Measurements from ENCODE around the gene PNLDC1. TPM values are rescaled to one million over a fixed set of nuclear protein-coding genes. Genes with fewer than 3 reads are reported as not detected.

PNLDC1 gene
- total and polyA plus RNA-seq, 2 of the 4 experiments (the other 2 are of a cell fraction): not detected

GRCh38 chr6:159829526-159829925 lies 29.4 kb downstream of the PNLDC1 start:
- intact Hi-C loops (cut with micrococcal nuclease) (no loop called here), in situ Hi-C loops (cut with MboI; ENCODE audit: low sequenced_read_pairs) (no loop called here), dilution Hi-C loops (cut with HindIII; ENCODE audit: low sequenced_read_pairs, unreplicated experiment) (no loop called here)
- H3K27ac ChIP-seq (ENCODE audit: insufficient read depth, low read length): no peak overlapping the region
- no peaks in the 10 kb centered on the region for H3K36me3 ChIP-seq (ENCODE audit: control insufficient read depth, insufficient read depth, low read length)
- WGBS, 2 experiments (ENCODE audit: extremely low coverage in 2 of 2, insufficient read length in 1 of 2): 77% methylated on average over 4 of the region's 4 CpGs; no CpG with 5 or more reads in 1 of the 2 experiments
- peak overlapping the region; percentile 45; the same call in 1 of the 2 replicates for H2BK20ac ChIP-seq (ENCODE audit: low read depth, low read length)
- no peak overlapping the region for H3K4me3 ChIP-seq (ENCODE audit: insufficient read depth, low read depth, low read length)
- H3K9me1 ChIP-seq (ENCODE audit: insufficient read depth, low read length): peaks cover 3% of the 10 kb centered on the region; the same call in 1 of the 2 replicates
- no peak overlapping the region for H3K23ac ChIP-seq (ENCODE audit: low read depth, low read length)
- H3K18ac ChIP-seq (ENCODE audit: low read depth, low read length): peak overlapping the region; percentile 35; the same call in 1 of the 2 replicates
- no peaks in the 10 kb centered on the region for H3K79me1 ChIP-seq (ENCODE audit: low read depth in 1 of 2, low read length in 2 of 2)
- no peaks in the 10 kb centered on the region for H3K9me3 ChIP-seq (ENCODE audit: control insufficient read depth, insufficient read depth, low read length)
- H4K8ac ChIP-seq (ENCODE audit: low read depth in 2 of 2, low read length in 2 of 2): peak overlapping the region in 1 of 2 experiments; percentile 38; a peak in 1 of 4 replicates
- no peak overlapping the region for H4K91ac ChIP-seq (ENCODE audit: insufficient read depth, low read depth, low read length)
- H3K56ac ChIP-seq (ENCODE audit: extremely low read depth, insufficient read depth, low read length): no peak overlapping the region
- no peak overlapping the region; the same call in 2 of the 3 replicates for H2BK15ac ChIP-seq (ENCODE audit: low read depth, low read length)
- POLR2A ChIA-PET (ENCODE audit: unreplicated experiment): no interaction called here
- H2AK9ac ChIP-seq (replicated peaks; ENCODE audit: low read depth, low read length, poor library complexity): no peak overlapping the region
- H2BK120ac ChIP-seq (ENCODE audit: low read depth, low read length): peak overlapping the region; percentile 40; the same call in 1 of the 2 replicates
- H3K4ac ChIP-seq (ENCODE audit: low read depth, low read length): peak overlapping the region; percentile 52; the same call in 1 of the 2 replicates
- no peak overlapping the region for H2BK5ac ChIP-seq (ENCODE audit: low read depth, low read length, poor library complexity, severe bottlenecking)
- peak overlapping the region; percentile 42; the same call in 1 of the 2 replicates for H4K5ac ChIP-seq (ENCODE audit: low read depth, low read length)
- DNase-seq (peak; percentile 21), ATAC-seq (ENCODE audit: low read depth) (no peak)
- H4K20me1 ChIP-seq (ENCODE audit: insufficient read depth, low read length): no peaks in the 10 kb centered on the region
- no TSS peak for BruUV-seq (replicated peaks)
- H2AK5ac ChIP-seq (ENCODE audit: low read depth, low read length): no peak overlapping the region
- no peaks in the 10 kb centered on the region for H3K27me3 ChIP-seq (ENCODE audit: control insufficient read depth, insufficient read depth, low read length)
- peak overlapping the region; percentile 37; the same call in 1 of the 2 replicates for H3K14ac ChIP-seq (replicated peaks; ENCODE audit: low read depth, low read length)
- no peak overlapping the region for H3K4me2 ChIP-seq (ENCODE audit: low read depth, low read length)
- TF ChIP-seq CHD1 (IDR thresholded peaks at IDR 0.05; ENCODE audit: low read depth, low read length): no peak
- H2AFZ ChIP-seq (replicated peaks; ENCODE audit: low read length, poor library complexity): peak overlapping the region; percentile 71
- H3K9ac ChIP-seq (ENCODE audit: low read depth, low read length): no peak overlapping the region
- peaks cover 4% of the 10 kb centered on the region; the same call in 1 of the 2 replicates for H3K4me1 ChIP-seq (ENCODE audit: control insufficient read depth, insufficient read depth, low read length)
- CTCF ChIA-PET: interaction anchor here (0.6 to 1.3 kb wide), 3 partner anchors 8 to 22 kb away, joined by 3 read pairs; no protein-coding TSS in a partner anchor
